ENCODE results near the gene SEPTIN2.
"Not testable (repeated sequence)": the region's sequence is repeated elsewhere in the genome, so short reads cannot be mapped to it uniquely, and the experiment has no call there.

SEPTIN2 gene

GRCh38 chr2:241289053-241289452 lies 26.7 kb upstream of the SEPTIN2 start:
- TF ChIP-seq, protein P1, sequence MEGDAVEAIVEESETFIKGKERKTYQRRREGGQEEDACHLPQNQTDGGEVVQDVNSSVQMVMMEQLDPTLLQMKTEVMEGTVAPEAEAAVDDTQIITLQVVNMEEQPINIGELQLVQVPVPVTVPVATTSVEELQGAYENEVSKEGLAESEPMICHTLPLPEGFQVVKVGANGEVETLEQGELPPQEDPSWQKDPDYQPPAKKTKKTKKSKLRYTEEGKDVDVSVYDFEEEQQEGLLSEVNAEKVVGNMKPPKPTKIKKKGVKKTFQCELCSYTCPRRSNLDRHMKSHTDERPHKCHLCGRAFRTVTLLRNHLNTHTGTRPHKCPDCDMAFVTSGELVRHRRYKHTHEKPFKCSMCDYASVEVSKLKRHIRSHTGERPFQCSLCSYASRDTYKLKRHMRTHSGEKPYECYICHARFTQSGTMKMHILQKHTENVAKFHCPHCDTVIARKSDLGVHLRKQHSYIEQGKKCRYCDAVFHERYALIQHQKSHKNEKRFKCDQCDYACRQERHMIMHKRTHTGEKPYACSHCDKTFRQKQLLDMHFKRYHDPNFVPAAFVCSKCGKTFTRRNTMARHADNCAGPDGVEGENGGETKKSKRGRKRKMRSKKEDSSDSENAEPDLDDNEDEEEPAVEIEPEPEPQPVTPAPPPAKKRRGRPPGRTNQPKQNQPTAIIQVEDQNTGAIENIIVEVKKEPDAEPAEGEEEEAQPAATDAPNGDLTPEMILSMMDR (IDR thresholded peaks at IDR 0.05; ENCODE audit: low read depth, low read length): no peak

GRCh38 chr2:241289597-241289996 lies 26.1 kb upstream of the SEPTIN2 start:
- TF ChIP-seq, protein P1 (IDR thresholded peaks at IDR 0.05; ENCODE audit: low read depth, low read length): no peak
- H3K4me3 ChIP-seq (ENCODE audit: low read depth, low read length): no peak overlapping the region

More at GRCh38 chr2:241289053-241289452, 26.7 kb upstream of the SEPTIN2 start:
- H3K4me3 ChIP-seq (ENCODE audit: low read depth, low read length): no peak overlapping the region

DNA sequence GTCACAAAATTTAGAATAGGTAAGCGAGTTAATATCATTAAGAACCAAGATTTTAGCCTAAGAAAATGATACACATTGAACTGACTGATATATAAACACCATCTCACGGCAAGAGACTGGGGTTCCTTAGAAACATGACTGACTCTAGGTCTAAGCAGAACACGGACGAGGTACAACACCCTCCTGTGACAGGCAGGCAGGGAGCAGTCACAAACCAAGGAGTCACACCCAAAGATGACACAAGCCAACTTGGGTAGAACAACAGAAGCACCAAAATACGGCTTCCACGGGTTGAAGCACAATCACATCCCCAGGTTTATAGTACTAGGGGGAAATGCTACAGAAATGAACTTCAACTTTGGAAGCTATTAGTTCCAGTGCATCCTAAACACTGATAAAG lies 24.6 kb upstream of the SEPTIN2 start:
- H3K4me3 ChIP-seq (ENCODE audit: low read depth, low read length): no peak overlapping the region
- TF ChIP-seq, protein P1 (IDR thresholded peaks at IDR 0.05; ENCODE audit: low read depth, low read length): no peak

DNA sequence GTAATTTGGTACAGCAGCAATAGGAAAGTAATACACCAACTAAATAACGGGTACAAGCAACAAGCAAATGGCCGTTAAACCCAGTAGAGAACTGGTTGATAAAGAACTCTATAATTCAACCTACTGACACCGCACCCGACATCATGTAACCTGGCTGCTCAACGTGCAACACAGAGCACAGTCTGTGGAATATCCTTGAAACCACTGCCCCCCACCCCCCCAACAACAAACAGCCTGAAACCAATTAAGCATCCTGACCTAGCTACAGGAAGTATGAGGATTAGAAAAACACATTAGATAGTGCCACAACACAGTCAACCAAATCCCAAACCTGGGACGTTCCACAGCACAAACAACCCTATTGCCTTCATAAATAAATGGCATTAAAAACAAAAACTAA lies 23.7 kb upstream of the SEPTIN2 start:
- no peak overlapping the region for H3K4me3 ChIP-seq (ENCODE audit: low read depth, low read length)
- TF ChIP-seq, protein P1 (IDR thresholded peaks at IDR 0.05; ENCODE audit: low read depth, low read length): no peak

DNA sequence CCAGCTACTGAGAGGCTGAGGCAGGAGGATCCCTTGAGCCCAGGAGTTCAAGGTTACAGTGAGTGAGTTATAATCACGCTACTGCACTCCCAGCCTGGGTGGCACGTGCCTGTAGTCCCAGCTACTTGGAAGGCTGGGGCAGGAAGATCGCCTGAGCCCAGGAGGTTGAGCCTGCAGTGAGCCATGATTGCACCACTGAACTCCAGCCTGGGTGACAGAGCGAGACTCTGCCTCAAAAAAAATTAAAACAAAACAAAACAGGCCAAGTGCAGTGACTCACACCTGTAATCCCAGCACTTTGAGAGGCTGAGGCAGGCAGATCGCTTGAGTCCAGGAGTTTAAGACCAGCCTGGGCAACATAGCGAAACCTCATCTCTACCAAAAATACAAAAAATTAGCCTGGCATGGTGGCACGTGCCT lies 22.3 kb upstream of the SEPTIN2 start:
- not testable (repeated sequence) for H3K4me3 ChIP-seq (ENCODE audit: low read depth, low read length)

DNA sequence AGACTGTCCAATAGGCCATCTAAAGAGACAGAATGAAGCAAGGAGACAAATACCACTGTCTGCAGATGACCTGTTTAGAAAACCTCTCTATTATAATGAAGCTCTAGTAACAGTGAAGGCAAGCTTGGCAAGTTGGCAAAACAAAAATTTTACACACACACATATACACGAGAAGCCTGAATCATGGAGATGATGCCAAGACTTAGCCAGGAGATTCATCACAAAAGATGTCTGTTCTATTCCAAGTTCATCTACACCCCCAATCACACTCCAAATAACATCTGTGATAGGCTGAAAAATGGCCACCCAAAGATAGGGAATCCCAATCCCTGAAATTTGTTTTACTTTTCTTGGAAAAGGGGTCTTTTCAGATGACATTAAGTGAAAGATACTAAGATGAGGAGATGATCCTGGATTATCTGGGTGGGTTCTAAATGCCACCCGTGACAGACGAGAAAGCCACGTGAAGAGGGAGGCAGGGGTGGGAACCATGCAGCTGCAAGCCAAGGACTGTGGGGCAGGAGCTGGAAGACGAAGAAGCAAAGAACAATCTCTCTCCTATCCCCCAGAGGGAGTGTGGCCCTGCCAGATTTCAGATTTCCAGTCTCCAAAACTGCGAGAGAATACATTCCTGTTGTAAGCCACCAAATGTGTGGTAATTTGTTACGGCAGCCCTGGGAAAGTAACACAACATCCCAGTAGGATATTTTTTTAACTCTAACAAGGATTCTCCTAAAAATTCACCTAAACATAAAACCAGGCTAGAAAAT lies 20.2 kb upstream of the SEPTIN2 start:
- H3K4me3 ChIP-seq (ENCODE audit: low read depth, low read length): no peak overlapping the region
- TF ChIP-seq, protein P1 (IDR thresholded peaks at IDR 0.05; ENCODE audit: low read depth, low read length): no peak

DNA sequence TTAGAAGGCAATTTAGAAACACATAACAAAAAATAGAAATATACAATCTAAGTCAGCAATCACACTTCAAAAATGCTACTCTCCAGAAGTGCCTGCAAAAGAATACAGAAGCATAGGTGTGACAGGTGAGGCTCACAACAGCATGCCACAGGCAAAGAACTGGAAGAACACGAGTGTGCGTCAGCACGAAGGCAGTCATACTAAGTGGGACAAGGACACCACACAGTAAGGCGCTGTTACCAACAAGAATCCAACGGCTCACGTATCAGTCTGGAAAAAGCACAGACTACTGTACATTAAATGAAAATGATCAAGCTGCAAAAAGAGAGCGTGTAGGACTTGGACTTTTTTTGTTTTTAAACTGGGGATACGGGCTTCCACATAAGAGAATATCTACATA lies 19.0 kb upstream of the SEPTIN2 start:
- no peak overlapping the region for H3K4me3 ChIP-seq (ENCODE audit: low read depth, low read length)
- TF ChIP-seq, protein P1 (IDR thresholded peaks at IDR 0.05; ENCODE audit: low read depth, low read length): no peak

DNA sequence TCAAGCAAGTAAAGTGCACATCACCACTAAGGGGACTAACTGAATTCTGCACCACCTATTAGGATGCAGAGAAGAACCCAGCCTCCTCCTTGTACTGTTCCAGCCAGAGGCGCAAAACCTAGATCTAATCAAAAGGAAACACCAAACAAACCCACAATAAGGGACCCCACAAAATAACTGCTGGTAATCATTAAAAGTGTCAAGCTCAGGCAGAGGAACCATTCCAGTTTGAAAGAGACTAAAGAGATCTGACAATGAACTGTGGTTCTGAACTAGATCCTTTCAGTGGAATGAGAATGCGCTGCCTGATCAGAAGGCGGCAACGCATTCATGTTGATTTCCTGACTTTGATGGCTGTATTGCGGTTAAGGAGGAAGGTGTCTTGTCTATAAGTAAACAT lies 17.1 kb upstream of the SEPTIN2 start:
- TF ChIP-seq, protein P1 (IDR thresholded peaks at IDR 0.05; ENCODE audit: low read depth, low read length): no peak
- H3K4me3 ChIP-seq (ENCODE audit: low read depth, low read length): no peak overlapping the region

Measured in WI38 (cell line).